Mesenchymal stem cell (in vitro differentiated cells and primary cell): Measurements from ENCODE around the gene FOXI1.

Experiments
- DNase-seq: peaks from one replicate; pipeline ENCODE4 v3.0.0-alpha.2; 2013
- H2AFZ ChIP-seq: one replicate; pipeline ENCODE4 v1.6.1; 2013; ENCODE audit warnings: low read depth, mild to moderate bottlenecking, control low read depth, inconsistent platforms, low read length, moderate library complexity
- H2AK5ac ChIP-seq: 2 replicates; pipeline ENCODE4 v1.6.1; 2013; ENCODE audit warnings: low read length, moderate library complexity, mild to moderate bottlenecking, inconsistent platforms; ENCODE audit not compliant: severe bottlenecking
- H2BK120ac ChIP-seq: one replicate; pipeline ENCODE4 v1.6.1; 2013; ENCODE audit warnings: low read depth, mild to moderate bottlenecking, inconsistent platforms, low read length, moderate library complexity
- H2BK12ac ChIP-seq, 2 experiments: one replicate each; pipeline ENCODE4 v1.6.1; 2013; ENCODE audit warnings: inconsistent platforms in 2 of 2, low read length in 2 of 2, mild to moderate bottlenecking in 2 of 2, moderate library complexity in 2 of 2, control low read depth in 1 of 2
- H2BK15ac ChIP-seq: one replicate; pipeline ENCODE4 v1.6.1; 2013; ENCODE audit warnings: mild to moderate bottlenecking, low read depth, inconsistent platforms; ENCODE audit not compliant: poor library complexity, severe bottlenecking
- H2BK5ac ChIP-seq: 2 replicates; pipeline ENCODE4 v1.6.1; 2013; ENCODE audit warnings: low read depth, mild to moderate bottlenecking, low read length, control low read depth, inconsistent platforms; ENCODE audit not compliant: poor library complexity, severe bottlenecking
- H3K14ac ChIP-seq, 2 experiments: one replicate each; pipeline ENCODE4 v1.6.1; 2013; ENCODE audit warnings: inconsistent platforms in 2 of 2, low read length in 2 of 2, control low read depth in 1 of 2, mild to moderate bottlenecking in 1 of 2, moderate library complexity in 1 of 2
- H3K18ac ChIP-seq, 2 experiments: one replicate each; pipeline ENCODE4 v1.6.1; 2013; ENCODE audit warnings: inconsistent platforms in 2 of 2, low read length in 2 of 2, control low read depth in 1 of 2, low read depth in 1 of 2, mild to moderate bottlenecking in 1 of 2
- H3K23ac ChIP-seq, 2 experiments: one replicate each; pipeline ENCODE4 v1.6.1; 2013; ENCODE audit warnings: inconsistent platforms in 2 of 2, low read length in 2 of 2, mild to moderate bottlenecking in 2 of 2, moderate library complexity in 2 of 2, control low read depth in 1 of 2
- H3K27ac ChIP-seq: 2 replicates; pipeline ENCODE4 v1.5.1; 2013; ENCODE audit warnings: mild to moderate bottlenecking, moderate library complexity, low read length, control low read depth, inconsistent platforms; ENCODE audit not compliant: poor library complexity, severe bottlenecking
- H3K27me3 ChIP-seq, 2 experiments: 2 replicates each; pipeline versions ENCODE4 v1.6.1 to v1.7.0; 2013; ENCODE audit warnings: low read length in 2 of 2, mild to moderate bottlenecking in 2 of 2, moderate library complexity in 2 of 2, control low read depth in 1 of 2, inconsistent platforms in 1 of 2; ENCODE audit not compliant: control insufficient read depth in 1 of 2, insufficient read depth in 1 of 2
- H3K36me3 ChIP-seq, 2 experiments: 2 replicates each; pipeline versions ENCODE4 v1.6.1 to v1.7.0; 2013; ENCODE audit warnings: low read length in 2 of 2, control low read depth in 1 of 2, inconsistent platforms in 1 of 2, low read depth in 1 of 2, mild to moderate bottlenecking in 1 of 2; ENCODE audit not compliant: insufficient read depth in 2 of 2, control insufficient read depth in 1 of 2
- H3K4ac ChIP-seq, 2 experiments: one replicate each; pipeline ENCODE4 v1.6.1; 2013; ENCODE audit warnings: inconsistent platforms in 2 of 2, low read length in 2 of 2, mild to moderate bottlenecking in 2 of 2, moderate library complexity in 2 of 2, control low read depth in 1 of 2, low read depth in 1 of 2
- H3K4me1 ChIP-seq: 2 replicates; pipeline ENCODE4 v1.6.1; 2013; ENCODE audit warnings: low read depth, low read length, control low read depth; ENCODE audit not compliant: control insufficient read depth, insufficient read depth
- H3K4me2 ChIP-seq: 2 replicates; pipeline ENCODE4 v1.6.1; 2013; ENCODE audit warnings: low read length, mild to moderate bottlenecking, inconsistent platforms; ENCODE audit not compliant: poor library complexity, severe bottlenecking
- H3K4me3 ChIP-seq, 2 experiments: 2 replicates each; pipeline versions ENCODE4 v1.5.1 to v1.7.0; 2013; ENCODE audit warnings: low read length in 2 of 2, mild to moderate bottlenecking in 2 of 2, control low read depth in 1 of 2, low read depth in 1 of 2; ENCODE audit not compliant: insufficient read depth in 1 of 2
- H3K79me1 ChIP-seq: replicated peaks from 2 replicates; pipeline ENCODE4 v1.6.1; 2013; ENCODE audit warnings: mild to moderate bottlenecking, control low read depth, low read length, inconsistent platforms; ENCODE audit not compliant: poor library complexity, severe bottlenecking
- H3K9ac ChIP-seq: 2 replicates; pipeline ENCODE4 v1.7.0; 2013; ENCODE audit warnings: mild to moderate bottlenecking, low read length, moderate library complexity
- H3K9me3 ChIP-seq: 2 replicates; pipeline ENCODE4 v1.7.0; 2013; ENCODE audit warnings: mild to moderate bottlenecking, low read length; ENCODE audit not compliant: control insufficient read depth
- H4K8ac ChIP-seq: one replicate; pipeline ENCODE4 v1.6.1; 2013; ENCODE audit warnings: inconsistent platforms, mild to moderate bottlenecking, low read length, moderate library complexity
- H4K91ac ChIP-seq: one replicate; pipeline ENCODE4 v1.6.1; 2013; ENCODE audit warnings: mild to moderate bottlenecking, low read length, inconsistent platforms
- WGBS: methylation state at CpG from one replicate; pipeline ENCODE4 v1.1.7; 2013; ENCODE audit warnings: mixed read lengths; 5-methylcytosine and 5-hydroxymethylcytosine counted together

FOXI1 gene

DNA sequence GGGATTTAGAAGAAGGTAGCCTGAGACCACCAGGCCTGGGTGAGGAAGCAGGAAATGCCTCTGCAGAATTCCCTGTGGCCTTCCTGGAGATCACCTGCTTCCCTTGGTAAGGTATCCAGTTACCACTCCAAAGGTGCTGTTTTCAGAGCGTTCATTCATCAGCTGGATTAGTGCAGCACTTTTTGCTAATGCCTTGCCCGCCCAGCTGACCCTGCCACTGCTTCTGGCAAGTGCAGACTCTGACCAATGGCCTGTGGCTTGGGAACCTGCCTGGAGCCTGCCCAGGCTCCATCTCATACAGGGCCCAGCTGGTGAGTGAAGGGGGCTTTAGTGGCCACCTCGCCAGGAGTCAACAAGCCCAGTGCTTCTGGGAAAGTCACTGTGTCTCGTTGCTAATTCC is 48.6 kb downstream of the FOXI1 start:
- Histone ChIP-seq H4K8ac (no peak overlapping the region), H3K4ac (no peak overlapping the region), H2BK15ac (no peak overlapping the region), H2BK12ac (no peak overlapping the region), H3K9ac (no peak overlapping the region), H3K18ac (no peak overlapping the region), H3K4me1 (peaks cover 7% of the 10 kb centered on the region), H3K79me1 (no peaks in the 10 kb centered on the region), H3K4me2 (no peak overlapping the region), H3K23ac (no peak overlapping the region), H2AK5ac (no peak overlapping the region), H3K27ac (no peak overlapping the region), H3K14ac (no peak overlapping the region), H2AFZ (no peak overlapping the region), H3K27me3 (no peaks in the 10 kb centered on the region), H3K4me3 (no peak overlapping the region), H3K36me3 (no peaks in the 10 kb centered on the region), H4K91ac (no peak overlapping the region), H2BK5ac (no peak overlapping the region), H3K9me3 (no peaks in the 10 kb centered on the region), H2BK120ac (no peak overlapping the region)
- 70% methylated on average over 4 of the region's 4 CpGs for WGBS
- DNase-seq = no peak

DNA sequence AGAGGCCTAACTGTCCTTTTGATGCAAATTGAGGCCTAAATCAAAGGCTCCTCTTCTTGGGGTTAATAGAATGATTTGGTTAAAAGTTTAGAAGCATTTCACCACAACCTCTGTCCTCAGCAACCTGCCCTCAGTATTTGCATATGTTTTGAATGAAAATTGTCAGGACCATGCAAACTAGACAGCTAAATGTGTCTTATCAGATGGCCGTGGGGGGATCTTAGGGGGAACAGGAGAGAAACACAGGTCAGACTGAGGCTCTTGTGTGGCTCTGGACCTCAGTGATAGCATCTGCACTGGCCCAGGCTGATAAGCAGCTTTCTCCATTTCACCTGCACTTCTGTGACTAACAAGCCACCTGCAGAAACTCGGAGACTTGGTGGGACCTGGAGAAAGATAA is 49.0 kb downstream of the FOXI1 start:
- Histone ChIP-seq H3K27ac (no peak overlapping the region), H3K79me1 (no peaks in the 10 kb centered on the region), H2BK15ac (no peak overlapping the region), H3K14ac (no peak overlapping the region), H2BK120ac (no peak overlapping the region), H2BK12ac (no peak overlapping the region), H2BK5ac (no peak overlapping the region), H3K23ac (no peak overlapping the region), H3K9me3 (no peaks in the 10 kb centered on the region), H4K8ac (no peak overlapping the region), H3K4me2 (no peak overlapping the region), H3K9ac (no peak overlapping the region), H3K27me3 (no peaks in the 10 kb centered on the region), H3K4me1 (peaks cover 7% of the 10 kb centered on the region), H3K4ac (no peak overlapping the region), H2AK5ac (no peak overlapping the region), H3K18ac (no peak overlapping the region), H2AFZ (no peak overlapping the region), H3K36me3 (no peaks in the 10 kb centered on the region), H3K4me3 (no peak overlapping the region), H4K91ac (no peak overlapping the region)
- no peak for DNase-seq
- WGBS = 75% methylated on average over 2 of the region's 2 CpGs

DNA sequence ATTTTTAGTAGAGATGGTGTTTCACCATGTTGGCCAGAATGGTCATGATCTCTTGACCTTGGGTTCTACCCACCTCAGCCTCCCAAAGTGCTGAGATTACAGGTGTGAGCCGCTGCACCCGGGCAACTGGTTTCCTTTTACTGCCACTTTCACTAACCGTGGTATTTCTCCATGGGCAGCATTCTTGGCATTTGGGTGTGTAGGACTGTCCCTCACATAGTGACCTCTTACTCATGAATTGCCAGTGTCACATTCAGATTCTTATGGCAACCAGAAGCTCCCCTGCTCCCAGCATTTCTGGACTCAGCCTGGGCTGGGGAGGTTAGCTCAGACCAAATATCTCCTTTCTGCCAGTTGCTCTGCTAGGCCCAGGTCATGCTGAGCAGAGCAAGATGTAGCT is 50.1 kb downstream of the FOXI1 start:
- Histone ChIP-seq H2BK120ac (no peak overlapping the region), H3K9ac (no peak overlapping the region), H3K18ac (no peak overlapping the region), H4K8ac (no peak overlapping the region), H2BK5ac (no peak overlapping the region), H3K4ac (no peak overlapping the region), H3K79me1 (no peaks in the 10 kb centered on the region), H3K4me1 (peaks cover 7% of the 10 kb centered on the region), H4K91ac (no peak overlapping the region), H2BK15ac (no peak overlapping the region), H2AK5ac (no peak overlapping the region), H3K36me3 (no peaks in the 10 kb centered on the region), H3K27me3 (no peaks in the 10 kb centered on the region), H3K4me2 (no peak overlapping the region), H3K14ac (no peak overlapping the region), H3K9me3 (no peaks in the 10 kb centered on the region), H3K4me3 (no peak overlapping the region), H2AFZ (no peak overlapping the region), H3K23ac (no peak overlapping the region), H2BK12ac (no peak overlapping the region), H3K27ac (no peak overlapping the region)
- 93% methylated on average over 3 of the region's 3 CpGs for WGBS
- no peak for DNase-seq

DNA sequence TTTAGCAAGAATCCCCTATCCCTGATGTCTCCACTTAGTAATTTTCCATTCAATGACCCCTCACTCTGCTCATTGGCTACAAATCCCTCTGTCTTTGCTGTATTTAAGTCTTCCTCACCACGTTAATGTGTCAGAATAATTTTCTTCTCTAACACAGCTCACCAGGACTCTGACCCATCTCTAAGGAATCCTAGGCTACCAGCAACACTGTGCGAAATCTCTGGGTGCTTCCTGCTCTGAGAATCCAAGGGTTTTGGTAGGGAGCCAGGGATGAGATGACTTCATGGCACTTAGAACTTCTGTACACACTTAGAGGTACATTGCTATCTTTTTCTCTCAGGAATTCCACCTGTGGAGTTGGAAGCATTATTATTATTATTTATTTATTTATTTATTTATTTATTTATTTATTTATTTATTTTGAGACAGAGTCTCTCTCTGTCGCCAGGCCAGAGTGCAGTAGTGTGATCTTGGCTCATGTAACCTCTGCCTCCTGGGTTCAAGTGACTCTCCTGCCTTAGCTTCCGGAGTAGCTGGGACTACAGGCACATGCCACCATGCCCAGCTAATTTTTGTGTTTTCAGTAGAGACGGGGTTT is 53.5 kb downstream of the FOXI1 start:
- H3K23ac ChIP-seq = no peak overlapping the region
- H3K4me1 ChIP-seq = no peaks in the 10 kb centered on the region
- no peak overlapping the region for H2BK5ac ChIP-seq
- H2BK12ac ChIP-seq = no peak overlapping the region
- no peak overlapping the region for H3K14ac ChIP-seq
- H4K8ac ChIP-seq = no peak overlapping the region
- H3K9ac ChIP-seq = no peak overlapping the region
- peaks cover 3 to 4% of the 10 kb centered on the region in 2 experiments for H3K27me3 ChIP-seq
- H3K4me3 ChIP-seq = no peak overlapping the region
- H2AFZ ChIP-seq = no peak overlapping the region
- H3K9me3 ChIP-seq = no peaks in the 10 kb centered on the region
- H3K36me3 ChIP-seq = no peaks in the 10 kb centered on the region
- DNase-seq = peak; percentile 45
- H3K4me2 ChIP-seq = no peak overlapping the region
- no peak overlapping the region for H2BK120ac ChIP-seq
- no peak overlapping the region for H2BK15ac ChIP-seq
- no peaks in the 10 kb centered on the region for H3K79me1 ChIP-seq
- no peak overlapping the region for H3K27ac ChIP-seq
- WGBS = 57% methylated on average over 5 of the region's 5 CpGs
- H2AK5ac ChIP-seq = no peak overlapping the region
- H3K18ac ChIP-seq = no peak overlapping the region
- no peak overlapping the region for H3K4ac ChIP-seq
- no peak overlapping the region for H4K91ac ChIP-seq
